ENCODE measurements around the gene RRP8. TPM values are rescaled to one million over a fixed set of nuclear protein-coding genes. Genes with fewer than 3 reads are reported as not detected.

The RRP8 gene
- total and polyA plus RNA-seq, 10 of the 15 experiments (the other 5 are each of a cell fraction or from before 2014, with no cell fraction given), result 4.7 to 51.2 (median 23.9) TPM

DNA sequence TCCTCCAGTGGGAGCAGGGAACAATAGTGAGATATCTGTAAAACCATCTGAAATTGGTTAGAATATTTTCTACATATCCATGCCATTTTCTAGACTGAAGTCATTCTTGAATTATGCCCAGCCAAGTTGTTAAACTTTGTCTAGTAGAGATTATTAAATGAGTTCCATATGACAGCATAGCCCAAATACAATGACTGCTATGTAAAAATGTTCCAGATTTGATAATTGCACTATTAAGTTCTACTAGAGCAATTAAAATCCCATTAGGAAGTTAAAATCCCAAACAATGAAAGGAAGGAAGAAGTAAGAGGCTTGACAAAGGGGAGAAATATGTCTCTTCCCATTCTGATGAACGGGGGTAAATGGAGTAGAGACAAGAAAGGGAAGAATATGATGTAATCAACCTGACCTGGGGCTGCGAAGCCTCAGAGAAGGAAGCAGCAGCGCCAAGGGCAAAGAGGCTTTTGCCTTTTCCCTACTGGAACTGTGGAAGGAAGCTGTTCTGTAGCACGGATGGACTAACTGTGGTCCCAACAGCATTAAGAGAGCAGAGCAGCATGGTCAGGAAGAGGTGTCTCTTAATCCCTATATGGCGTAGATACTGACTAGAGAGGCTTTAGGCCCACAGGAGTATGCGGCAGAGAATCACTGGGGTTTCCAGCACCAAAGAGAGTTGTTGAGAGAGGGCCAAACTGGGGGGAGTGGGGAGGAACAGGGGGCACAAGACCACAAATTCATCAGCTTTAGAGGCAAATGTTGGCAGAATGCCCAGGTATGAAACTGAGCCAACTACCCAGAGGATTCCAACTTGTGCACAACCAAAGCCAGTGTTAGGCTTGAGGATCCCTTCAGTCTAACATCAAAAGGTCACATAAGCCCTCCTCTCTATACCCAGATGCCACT is 26.7 kb downstream of the RRP8 start (continued):
- TF ChIP-seq, protein P1, sequence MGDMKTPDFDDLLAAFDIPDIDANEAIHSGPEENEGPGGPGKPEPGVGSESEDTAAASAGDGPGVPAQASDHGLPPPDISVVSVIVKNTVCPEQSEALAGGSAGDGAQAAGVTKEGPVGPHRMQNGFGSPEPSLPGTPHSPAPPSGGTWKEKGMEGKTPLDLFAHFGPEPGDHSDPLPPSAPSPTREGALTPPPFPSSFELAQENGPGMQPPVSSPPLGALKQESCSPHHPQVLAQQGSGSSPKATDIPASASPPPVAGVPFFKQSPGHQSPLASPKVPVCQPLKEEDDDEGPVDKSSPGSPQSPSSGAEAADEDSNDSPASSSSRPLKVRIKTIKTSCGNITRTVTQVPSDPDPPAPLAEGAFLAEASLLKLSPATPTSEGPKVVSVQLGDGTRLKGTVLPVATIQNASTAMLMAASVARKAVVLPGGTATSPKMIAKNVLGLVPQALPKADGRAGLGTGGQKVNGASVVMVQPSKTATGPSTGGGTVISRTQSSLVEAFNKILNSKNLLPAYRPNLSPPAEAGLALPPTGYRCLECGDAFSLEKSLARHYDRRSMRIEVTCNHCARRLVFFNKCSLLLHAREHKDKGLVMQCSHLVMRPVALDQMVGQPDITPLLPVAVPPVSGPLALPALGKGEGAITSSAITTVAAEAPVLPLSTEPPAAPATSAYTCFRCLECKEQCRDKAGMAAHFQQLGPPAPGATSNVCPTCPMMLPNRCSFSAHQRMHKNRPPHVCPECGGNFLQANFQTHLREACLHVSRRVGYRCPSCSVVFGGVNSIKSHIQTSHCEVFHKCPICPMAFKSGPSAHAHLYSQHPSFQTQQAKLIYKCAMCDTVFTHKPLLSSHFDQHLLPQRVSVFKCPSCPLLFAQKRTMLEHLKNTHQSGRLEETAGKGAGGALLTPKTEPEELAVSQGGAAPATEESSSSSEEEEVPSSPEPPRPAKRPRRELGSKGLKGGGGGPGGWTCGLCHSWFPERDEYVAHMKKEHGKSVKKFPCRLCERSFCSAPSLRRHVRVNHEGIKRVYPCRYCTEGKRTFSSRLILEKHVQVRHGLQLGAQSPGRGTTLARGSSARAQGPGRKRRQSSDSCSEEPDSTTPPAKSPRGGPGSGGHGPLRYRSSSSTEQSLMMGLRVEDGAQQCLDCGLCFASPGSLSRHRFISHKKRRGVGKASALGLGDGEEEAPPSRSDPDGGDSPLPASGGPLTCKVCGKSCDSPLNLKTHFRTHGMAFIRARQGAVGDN (IDR thresholded peaks at IDR 0.05), result no peak
- TF ChIP-seq FOXM1 (IDR thresholded peaks at IDR 0.05; ENCODE audit: low read depth, low read length), result no peak
- TF ChIP-seq KDM1A (IDR thresholded peaks at IDR 0.05; ENCODE audit: borderline replicate concordance), result no peak
- TF ChIP-seq NFXL1 (IDR thresholded peaks at IDR 0.05; ENCODE audit: borderline replicate concordance), result no peak
- no peak for TF ChIP-seq HDAC2 (IDR thresholded peaks at IDR 0.05)
- no peak for TF ChIP-seq CBX5 (IDR thresholded peaks at IDR 0.05; ENCODE audit: low read depth)
- TF ChIP-seq, protein P2, sequence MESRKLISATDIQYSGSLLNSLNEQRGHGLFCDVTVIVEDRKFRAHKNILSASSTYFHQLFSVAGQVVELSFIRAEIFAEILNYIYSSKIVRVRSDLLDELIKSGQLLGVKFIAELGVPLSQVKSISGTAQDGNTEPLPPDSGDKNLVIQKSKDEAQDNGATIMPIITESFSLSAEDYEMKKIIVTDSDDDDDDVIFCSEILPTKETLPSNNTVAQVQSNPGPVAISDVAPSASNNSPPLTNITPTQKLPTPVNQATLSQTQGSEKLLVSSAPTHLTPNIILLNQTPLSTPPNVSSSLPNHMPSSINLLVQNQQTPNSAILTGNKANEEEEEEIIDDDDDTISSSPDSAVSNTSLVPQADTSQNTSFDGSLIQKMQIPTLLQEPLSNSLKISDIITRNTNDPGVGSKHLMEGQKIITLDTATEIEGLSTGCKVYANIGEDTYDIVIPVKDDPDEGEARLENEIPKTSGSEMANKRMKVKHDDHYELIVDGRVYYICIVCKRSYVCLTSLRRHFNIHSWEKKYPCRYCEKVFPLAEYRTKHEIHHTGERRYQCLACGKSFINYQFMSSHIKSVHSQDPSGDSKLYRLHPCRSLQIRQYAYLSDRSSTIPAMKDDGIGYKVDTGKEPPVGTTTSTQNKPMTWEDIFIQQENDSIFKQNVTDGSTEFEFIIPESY (IDR thresholded peaks at IDR 0.05), result no peak
- no peak for TF ChIP-seq SRF (IDR thresholded peaks at IDR 0.05; ENCODE audit: low read depth in 2 of 2, low read length in 2 of 2)
- TF ChIP-seq MEF2B (IDR thresholded peaks at IDR 0.05; ENCODE audit: partially characterized antibody, poor library complexity, severe bottlenecking), result no peak

All from GM12878 (cell line).